Colonic mucosa (tissue), 4 donors: ENCODE data around the gene ZCCHC24. TPM values are rescaled to one million over a fixed set of nuclear protein-coding genes. Genes with fewer than 3 reads are reported as not detected.

ENCODE experiments used
- DNase-seq: peaks from one replicate; pipeline ENCODE4 v3.0.0-alpha.2; 2020
- H3K27ac ChIP-seq: fragments of 200-600 bp; one replicate; pipeline ENCODE4 v1.8.0; 2021
- H3K27me3 ChIP-seq: fragments of 200-600 bp; one replicate; pipeline ENCODE4 v1.8.0; 2021
- H3K36me3 ChIP-seq: fragments of 200-600 bp; one replicate; pipeline ENCODE4 v1.8.0; 2021
- H3K4me1 ChIP-seq: fragments of 200-600 bp; one replicate; pipeline ENCODE4 v1.8.0; 2021; ENCODE audit warnings: mild to moderate bottlenecking
- H3K4me3 ChIP-seq: fragments of 200-600 bp; one replicate; pipeline ENCODE4 v1.8.0; 2021
- H3K9ac ChIP-seq, 2 donors: one replicate each; pipeline ENCODE4 v1.7.0; 2013; ENCODE audit warnings: control low read depth in 2 of 2, low read depth in 2 of 2, low read length in 2 of 2
- H3K9me3 ChIP-seq: fragments of 200-600 bp; one replicate; pipeline ENCODE4 v1.8.0; 2021
- CTCF ChIP-seq: fragments of 200-600 bp; IDR thresholded peaks from one replicate; pipeline ENCODE4 v1.8.0; 2022; ENCODE audit warnings: antibody characterized with exemption, mild to moderate bottlenecking
- intact Hi-C: fragments of 100-400 bp; cut with DNase I; formaldehyde crosslinking; loops from one replicate; pipeline ENCODE4 v1.14.1; 2022
- total RNA-seq, 2 donors: library from RNA; stranded (reverse); fragmentation: NEBNext Ultra II Directional in 1 of 2; extraction: Animal tissue kit (Norgen Biotek cat#: 25700) in 1 of 2; gene quantifications; one replicate each; pipeline ENCODE4 v1.2.1, GENCODE V29; 2021
- donor health status: healthy.
- donor health status: DM: no; HTN: no; CAD: no.
- donor health status: DM: no; HTN: no; CAD: no.

The ZCCHC24 gene
- total RNA-seq, 2 donors from 2014 or later: 4.6 to 19.1 TPM

DNA sequence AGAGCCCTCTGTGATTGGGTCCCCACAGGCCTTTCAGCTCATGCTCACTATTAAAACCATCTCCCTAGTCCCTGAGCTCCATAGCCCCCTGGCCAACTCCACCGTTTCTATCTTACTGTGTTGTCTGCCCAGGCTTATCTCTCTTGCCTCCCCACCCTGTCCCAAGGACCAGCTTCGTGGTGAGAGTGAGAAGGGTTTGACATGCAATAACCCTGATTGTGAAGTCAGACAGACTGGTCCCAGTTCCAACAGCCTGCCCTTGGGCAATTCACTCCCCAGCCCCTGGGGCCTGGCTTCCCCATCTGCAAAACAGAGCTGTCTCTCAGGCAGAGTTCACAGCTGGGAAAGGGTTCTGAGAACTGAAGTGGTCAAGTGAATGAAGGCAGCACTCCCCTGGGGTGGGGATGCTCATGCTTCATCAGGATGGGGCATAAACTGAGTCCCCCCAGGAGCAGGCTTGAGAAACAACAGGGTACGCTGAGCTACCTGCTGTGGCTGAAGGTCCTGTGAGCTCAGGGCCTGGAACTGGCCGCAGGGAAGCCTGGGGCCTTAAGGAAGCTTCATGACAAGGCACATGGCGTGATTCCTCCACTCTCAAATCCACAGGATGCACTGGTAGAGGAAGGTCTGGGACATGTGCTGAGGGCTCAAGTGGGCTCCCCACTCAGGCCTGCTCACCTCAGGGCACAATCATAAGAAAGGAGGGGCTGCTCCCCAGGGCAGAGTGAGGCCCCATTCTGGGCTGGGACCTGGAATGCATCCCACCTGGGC, 100.0 kb downstream of the ZCCHC24 start:
- peaks cover 12% of the 10 kb centered on the region for H3K4me1 ChIP-seq
- H3K9me3 ChIP-seq: no peaks in the 10 kb centered on the region
- H3K27ac ChIP-seq: no peak overlapping the region
- DNase-seq: peak; percentile 17
- H3K4me3 ChIP-seq: no peak overlapping the region
- intact Hi-C loops: no loop called here
- TF ChIP-seq CTCF: no peak
- H3K27me3 ChIP-seq: no peaks in the 10 kb centered on the region
- H3K9ac ChIP-seq: no peak overlapping the region
- peaks cover 2% of the 10 kb centered on the region for H3K36me3 ChIP-seq

DNA sequence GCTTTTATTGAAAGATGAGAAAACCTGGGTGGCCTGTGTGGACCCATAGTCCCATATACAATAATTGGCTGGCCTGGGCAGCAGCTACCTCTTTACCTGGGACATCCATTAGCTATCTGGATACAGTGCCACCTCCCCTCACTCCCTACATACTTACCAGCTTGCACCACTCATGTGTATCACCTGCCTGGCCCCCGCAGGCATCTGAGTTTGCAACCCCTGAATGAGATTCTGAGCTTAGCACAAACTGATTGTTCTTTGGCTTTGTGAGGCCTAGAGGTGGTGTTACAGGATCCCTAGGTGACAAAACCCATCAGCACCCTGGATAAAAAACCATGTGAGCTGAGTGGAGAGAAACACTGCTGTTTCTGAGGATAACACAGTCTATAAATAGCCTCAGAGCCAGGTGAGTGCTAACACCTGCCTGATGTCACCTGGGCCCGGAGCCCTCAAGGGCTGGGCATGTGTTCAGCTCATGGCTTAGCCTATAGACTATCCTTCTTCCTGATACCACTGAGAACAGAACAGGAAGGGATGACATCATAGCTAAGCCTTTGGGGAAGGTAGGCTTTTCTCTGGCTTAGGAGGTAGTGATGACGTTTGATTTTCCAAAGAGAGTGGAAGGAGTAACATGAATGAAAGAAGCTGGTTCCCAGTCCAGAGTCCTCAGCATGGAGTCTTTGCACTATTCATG, 100.8 kb downstream of the ZCCHC24 start:
- no peak overlapping the region for H3K27ac ChIP-seq
- H3K27me3 ChIP-seq: no peaks in the 10 kb centered on the region
- DNase-seq: no peak
- H3K4me3 ChIP-seq: no peak overlapping the region
- no peak for TF ChIP-seq CTCF
- intact Hi-C loops: no loop called here
- H3K9ac ChIP-seq: no peak overlapping the region
- H3K36me3 ChIP-seq: no peaks in the 10 kb centered on the region
- peaks cover 11% of the 10 kb centered on the region for H3K4me1 ChIP-seq
- H3K9me3 ChIP-seq: no peaks in the 10 kb centered on the region

GRCh38 chr10:79342811-79343561, 102.4 kb downstream of the ZCCHC24 start:
- Histone ChIP-seq H3K27ac (no peak overlapping the region), H3K9ac (no peak overlapping the region), H3K4me3 (no peak overlapping the region), H3K4me1 (no peaks in the 10 kb centered on the region), H3K9me3 (no peaks in the 10 kb centered on the region), H3K36me3 (no peaks in the 10 kb centered on the region), H3K27me3 (no peaks in the 10 kb centered on the region)
- no peak for TF ChIP-seq CTCF
- DNase-seq: peak; percentile 51
- intact Hi-C loops: no loop called here

GRCh38 chr10:79342295-79342761, 103.1 kb downstream of the ZCCHC24 start:
- H3K9ac ChIP-seq: no peak overlapping the region
- H3K9me3 ChIP-seq: no peaks in the 10 kb centered on the region
- no peaks in the 10 kb centered on the region for H3K27me3 ChIP-seq
- H3K4me1 ChIP-seq: no peaks in the 10 kb centered on the region
- intact Hi-C loops: no loop called here
- no peaks in the 10 kb centered on the region for H3K36me3 ChIP-seq
- no peak overlapping the region for H3K4me3 ChIP-seq
- no peak for DNase-seq
- no peak for TF ChIP-seq CTCF
- no peak overlapping the region for H3K27ac ChIP-seq

- H3K27ac ChIP-seq: no peak overlapping the region
- intact Hi-C loops: no loop called here
- no peak for TF ChIP-seq CTCF
Measured at GRCh38 chr10:79340646-79341244, 104.7 kb downstream of the ZCCHC24 start.

More at GRCh38 chr10:79340646-79341244, 104.7 kb downstream of the ZCCHC24 start:
- Histone ChIP-seq H3K4me1 (no peaks in the 10 kb centered on the region), H3K9me3 (no peaks in the 10 kb centered on the region), H3K4me3 (no peak overlapping the region), H3K27me3 (no peaks in the 10 kb centered on the region), H3K36me3 (no peaks in the 10 kb centered on the region), H3K9ac (no peak overlapping the region)
- DNase-seq: no peak
